Amniotic epithelial cell (primary cell): Measurements from ENCODE around the gene RCOR3.
"Not testable (repeated sequence)": the region's sequence is repeated elsewhere in the genome, so short reads cannot be mapped to it uniquely, and the experiment has no call there.

Source experiments
- DNase-seq: peaks from one replicate; pipeline ENCODE4 v3.0.0-alpha.2; 2010; ENCODE audit warnings: low read depth

RCOR3 gene

GRCh38 chr1:211260141-211261107, 1.3 kb downstream of the RCOR3 start:
- peak; percentile 66 for DNase-seq

DNA sequence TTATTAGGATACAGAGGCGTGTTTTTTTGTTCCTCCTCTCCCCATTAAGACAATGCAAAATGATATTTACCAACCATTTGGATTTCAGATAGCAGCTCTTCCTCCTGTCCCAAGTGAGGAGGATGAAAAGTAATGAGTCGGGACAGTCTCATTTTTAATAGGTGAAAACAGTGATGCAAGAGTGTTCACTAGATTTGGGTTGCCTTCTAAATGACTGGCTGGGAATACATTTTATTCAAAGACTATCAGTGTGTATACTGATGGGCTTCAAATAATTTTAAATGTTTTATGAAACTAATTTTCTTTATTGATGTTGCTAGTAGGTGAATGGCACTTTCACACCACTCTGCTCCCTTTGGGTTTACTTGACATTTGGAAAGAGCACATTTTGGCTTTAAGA, 2.1 kb downstream of the RCOR3 start:
- no peak for DNase-seq

DNA sequence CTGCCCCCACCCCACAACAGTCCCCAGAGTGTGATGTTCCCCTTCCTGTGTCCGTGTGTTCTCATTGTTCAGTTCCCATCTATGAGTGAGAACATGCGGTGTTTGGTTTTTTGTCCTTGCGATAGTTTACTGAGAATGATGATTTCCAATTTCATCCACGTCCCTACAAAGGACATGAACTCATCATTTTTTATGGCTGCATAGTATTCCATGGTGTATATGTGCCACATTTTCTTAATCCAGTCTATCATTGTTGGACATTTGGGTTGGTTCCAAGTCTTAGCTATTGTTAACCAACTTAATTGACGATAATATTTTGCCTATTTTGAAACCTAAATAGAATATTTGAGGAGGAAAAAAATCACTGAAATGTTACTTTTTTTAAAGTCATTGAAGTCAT, 3.9 kb downstream of the RCOR3 start:
- DNase-seq, result not testable (repeated sequence)

DNA sequence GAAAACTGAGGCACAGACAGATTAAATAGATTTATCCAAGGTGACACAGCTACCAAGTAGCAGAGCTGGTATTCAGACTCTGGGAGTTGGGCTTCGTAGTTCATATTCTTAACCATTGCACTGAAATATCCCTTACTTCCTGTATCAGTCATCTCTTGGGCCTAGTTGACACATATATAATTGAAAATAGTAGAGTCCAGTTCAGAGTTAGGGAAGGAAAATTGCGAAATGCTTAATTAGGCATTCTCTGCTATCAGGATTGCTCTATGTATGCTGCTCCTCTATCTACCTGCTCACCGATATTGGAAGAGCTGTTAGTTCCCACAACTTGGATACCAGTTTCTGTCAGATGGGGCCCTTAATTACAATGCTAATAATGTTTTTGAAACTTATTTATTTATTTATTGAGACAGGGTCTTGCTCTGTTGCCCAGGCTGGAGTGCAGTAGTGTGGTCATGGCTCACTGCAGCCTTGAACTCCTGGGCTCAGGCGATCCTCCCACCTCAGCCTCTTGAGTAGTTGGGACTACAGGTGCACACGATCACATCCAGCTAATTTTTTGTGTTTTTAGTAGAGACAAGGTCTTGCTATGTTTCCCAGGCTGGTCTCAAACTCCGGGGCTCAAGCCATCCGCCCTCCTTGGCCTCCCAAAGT, 8.2 kb downstream of the RCOR3 start:
- DNase-seq, result no peak

- DNase-seq, result no peak
These were observed 20.2 kb downstream of the RCOR3 start for GRCh38 chr1:211279340-211279739.

GRCh38 chr1:211280910-211281309, 21.7 kb downstream of the RCOR3 start:
- DNase-seq, result no peak

- DNase-seq, result peak; percentile 64
These were observed 22.3 kb downstream of the RCOR3 start for GRCh38 chr1:211281320-211282022.

DNA sequence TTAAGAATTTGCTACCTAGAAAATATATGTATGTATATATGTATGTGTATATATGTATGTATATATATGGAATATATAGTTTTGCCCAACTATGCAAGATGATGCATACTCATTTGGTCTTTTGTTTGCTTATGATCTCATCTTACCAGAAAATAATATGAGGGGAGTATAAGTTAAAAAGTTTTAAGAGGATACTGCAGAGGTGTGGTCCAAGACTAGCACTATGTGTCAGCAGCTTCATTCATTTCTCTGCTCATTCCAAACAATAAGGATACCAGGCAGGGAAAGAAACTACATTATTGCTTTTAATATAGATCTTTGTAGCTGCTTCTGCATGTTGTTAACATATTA, 22.8 kb downstream of the RCOR3 start:
- DNase-seq, result no peak

GRCh38 chr1:211285196-211285595, 26.0 kb downstream of the RCOR3 start:
- no peak for DNase-seq

DNA sequence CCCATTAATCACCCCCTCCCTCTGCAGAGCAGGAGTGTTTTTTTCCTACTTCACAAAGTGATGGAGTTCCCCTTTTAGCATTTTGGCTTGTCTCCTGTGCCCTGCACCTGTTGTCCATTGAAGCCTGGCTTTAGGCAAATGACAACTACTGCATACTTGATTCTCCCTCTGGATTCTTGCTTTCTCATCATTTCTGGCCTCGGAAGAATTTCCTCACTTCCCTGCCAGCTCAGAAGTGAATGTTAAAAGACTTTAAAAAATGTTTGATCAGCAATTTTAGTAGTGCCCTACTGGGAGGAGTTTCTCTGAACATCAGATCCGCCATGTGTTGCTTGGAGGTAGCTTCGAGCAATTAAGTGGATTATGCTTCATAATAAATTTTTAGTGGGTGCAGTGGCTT, 28.1 kb downstream of the RCOR3 start:
- no peak for DNase-seq

GRCh38 chr1:211292411-211292810, 33.2 kb downstream of the RCOR3 start:
- DNase-seq, result no peak

- DNase-seq, result no peak
These were observed 37.2 kb downstream of the RCOR3 start for GRCh38 chr1:211296396-211296795.

GRCh38 chr1:211305044-211305443, 45.9 kb downstream of the RCOR3 start:
- DNase-seq, result no peak

- no peak for DNase-seq
These were observed 50.5 kb downstream of the RCOR3 start for GRCh38 chr1:211309617-211310016.

DNA sequence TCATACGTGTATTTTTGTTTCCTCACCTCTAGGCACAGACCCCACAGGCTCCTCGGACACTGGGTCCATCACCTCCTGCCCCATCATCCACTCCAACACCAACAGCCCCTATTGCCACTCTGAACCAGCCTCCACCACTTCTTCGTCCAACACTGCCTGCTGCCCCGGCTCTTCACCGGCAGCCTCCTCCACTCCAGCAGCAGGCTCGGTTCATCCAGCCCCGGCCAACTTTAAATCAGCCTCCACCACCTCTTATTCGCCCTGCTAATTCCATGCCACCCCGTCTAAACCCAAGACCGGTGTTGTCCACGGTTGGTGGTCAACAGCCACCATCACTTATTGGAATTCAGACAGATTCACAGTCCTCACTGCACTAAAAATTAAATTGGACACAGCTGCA, 54.2 kb downstream of the RCOR3 start:
- DNase-seq, result no peak

GRCh38 chr1:211318576-211319280, 59.6 kb downstream of the RCOR3 start:
- no peak for DNase-seq

DNA sequence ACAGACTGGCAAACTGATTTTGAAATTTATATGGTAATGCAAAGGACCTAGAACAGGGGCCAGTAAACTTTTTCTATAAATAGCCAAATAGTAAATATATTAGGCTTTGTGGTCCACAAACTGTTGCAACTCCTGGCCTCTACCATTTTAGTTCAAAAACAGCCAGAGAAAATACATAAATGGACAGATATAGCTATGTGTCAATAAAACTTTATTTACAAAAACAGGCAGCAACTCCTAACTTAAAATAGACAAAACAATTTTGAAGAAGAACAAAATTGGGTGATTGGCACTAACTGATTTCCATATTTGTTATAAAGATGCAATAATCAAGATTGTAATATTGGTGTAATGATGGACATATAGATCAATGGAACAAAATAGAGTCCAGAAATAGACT, 60.7 kb downstream of the RCOR3 start:
- DNase-seq, result no peak

- DNase-seq, result no peak
These were observed 61.8 kb downstream of the RCOR3 start for GRCh38 chr1:211320980-211321379.

DNA sequence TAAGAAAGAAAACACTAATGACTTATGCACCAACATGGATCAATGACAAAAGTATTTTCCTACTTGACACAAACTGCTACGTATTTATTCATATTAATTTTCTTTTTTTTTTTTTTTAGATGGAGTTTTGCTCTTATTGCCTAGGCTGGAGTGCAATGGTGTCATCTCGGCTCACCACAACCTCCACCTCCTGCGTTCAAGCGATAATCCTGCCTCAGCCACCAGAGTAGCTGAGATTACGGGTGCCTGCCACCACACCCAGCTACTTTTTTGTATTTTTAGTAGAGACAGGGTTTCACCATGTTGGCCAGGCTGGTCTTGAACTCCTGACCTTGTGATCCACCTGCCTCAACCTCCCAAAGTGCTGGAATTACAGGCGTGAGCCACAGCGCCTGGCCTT, 62.5 kb downstream of the RCOR3 start:
- not testable (repeated sequence) for DNase-seq

DNA sequence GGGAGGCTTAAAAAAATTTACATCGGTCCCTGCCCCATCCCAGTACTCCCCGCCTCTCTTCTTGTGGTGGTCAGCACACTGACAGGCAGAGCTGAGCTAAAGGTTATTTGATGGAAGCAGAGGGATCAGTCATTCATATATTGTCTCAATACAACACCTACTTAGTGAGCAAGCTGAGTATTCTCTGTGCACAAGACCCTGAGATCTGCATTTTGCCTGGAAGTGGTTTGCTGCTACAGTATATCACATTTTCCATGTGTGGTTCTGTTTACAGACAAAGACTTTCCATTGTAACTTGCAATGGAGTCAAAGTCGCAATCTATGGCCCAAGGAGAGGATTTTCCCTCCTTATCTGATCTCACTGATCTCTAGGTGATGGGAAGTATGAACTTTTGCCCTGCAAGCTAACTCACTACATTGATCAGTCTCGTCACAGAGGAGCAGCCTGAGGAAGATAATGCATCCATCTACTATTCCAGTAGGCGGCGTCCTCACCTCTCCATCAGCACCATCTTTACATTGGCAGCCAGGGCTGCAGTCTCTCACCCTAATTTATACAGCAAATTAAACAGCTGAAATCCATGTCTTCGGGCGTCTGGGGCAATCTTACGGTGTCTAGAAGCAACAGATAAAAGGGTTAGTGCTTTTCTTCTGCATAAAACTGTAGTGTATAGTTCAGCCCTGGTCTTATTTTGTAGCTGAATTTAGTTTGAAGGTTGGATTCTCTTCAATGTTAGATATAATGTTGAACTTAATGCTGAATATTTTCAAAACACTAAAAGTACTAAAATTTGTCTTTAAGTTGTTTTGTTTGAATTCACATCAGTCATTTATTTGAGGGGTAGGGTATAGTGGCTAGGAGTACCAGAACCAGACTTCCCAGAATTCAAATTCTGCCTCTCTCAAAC, 64.2 kb downstream of the RCOR3 start:
- DNase-seq, result peak; percentile 51
